CD4-positive, alpha-beta memory T cell (primary cell): Measurements from ENCODE around the gene UBE2V1. TPM values are rescaled to one million over a fixed set of nuclear protein-coding genes. Genes with fewer than 3 reads are reported as not detected.
A peak's percentile ranks its signal among the peaks of the same experiment; 100 is the strongest.

ENCODE experiments used
- CTCF ChIA-PET: fragments of 350-600 bp; sonication (Branson Sonifier 250); formaldehyde crosslinking; loops from one replicate; lab custom pipeline; 2021; ENCODE audit warnings: inconsistent platforms; ENCODE audit not compliant: partially characterized antibody; lab: Charles Lee
- POLR2A ChIA-PET: fragments of 350-600 bp; sonication (Branson Sonifier 250); formaldehyde crosslinking; loops from one replicate; lab custom pipeline; 2021; ENCODE audit not compliant: partially characterized antibody; lab: Charles Lee
- DNase-seq, 5 donors: peaks; one replicate each; pipeline versions ENCODE4 v3.0.0 to v3.0.0-alpha.2; 2020 to 2022; ENCODE audit warnings: mixed read lengths in 1 of 5
- H3K27ac ChIP-seq: one replicate; pipeline ENCODE4 v1.7.0; 2013; ENCODE audit warnings: low read depth, low read length
- H3K27me3 ChIP-seq: 2 replicates; pipeline ENCODE4 v1.7.0; 2013; ENCODE audit warnings: mild to moderate bottlenecking, low read length, moderate library complexity; ENCODE audit not compliant: insufficient read depth
- H3K36me3 ChIP-seq: 2 replicates; pipeline ENCODE4 v1.7.0; 2013; ENCODE audit warnings: mild to moderate bottlenecking, low read length, moderate library complexity; ENCODE audit not compliant: insufficient read depth
- H3K4me1 ChIP-seq: 2 replicates; pipeline ENCODE4 v1.7.0; 2013; ENCODE audit warnings: mild to moderate bottlenecking, low read length, moderate library complexity; ENCODE audit not compliant: insufficient read depth
- H3K4me3 ChIP-seq, 2 donors: one replicate each; pipeline ENCODE4 v1.7.0; 2013; ENCODE audit warnings: low read length in 2 of 2, mild to moderate bottlenecking in 1 of 2
- H3K9me3 ChIP-seq, 2 donors: one replicate each; pipeline ENCODE4 v1.7.0; 2013; ENCODE audit warnings: low read length in 2 of 2, control low read depth in 1 of 2; ENCODE audit not compliant: control insufficient read depth in 1 of 2
- H3K27ac Mint-ChIP-seq, 7 donors: one replicate each; pipeline ENCODE4 v1.8.0; 2020 to 2021; ENCODE audit warnings: mixed read lengths in 7 of 7, mild to moderate bottlenecking in 6 of 7, inconsistent platforms in 3 of 7, moderate library complexity in 3 of 7
- H3K27me3 Mint-ChIP-seq, 2 donors: one replicate each; pipeline ENCODE4 v1.8.0; 2020 to 2021; ENCODE audit warnings: mixed read lengths in 2 of 2
- H3K36me3 Mint-ChIP-seq, 2 donors: one replicate each; pipeline ENCODE4 v1.8.0; 2020 to 2021; ENCODE audit warnings: mixed read lengths in 2 of 2, inconsistent platforms in 1 of 2, mild to moderate bottlenecking in 1 of 2
- H3K4me1 Mint-ChIP-seq, 4 donors: one replicate each; pipeline ENCODE4 v1.8.0; 2020 to 2021; ENCODE audit warnings: mixed read lengths in 4 of 4, mild to moderate bottlenecking in 1 of 4
- H3K4me3 Mint-ChIP-seq, 8 donors: one replicate each; pipeline ENCODE4 v1.8.0; 2020 to 2021; ENCODE audit warnings: mixed read lengths in 8 of 8, mild to moderate bottlenecking in 7 of 8, moderate library complexity in 6 of 8, inconsistent platforms in 3 of 8
- H3K9me3 Mint-ChIP-seq, 8 donors: one replicate each; pipeline ENCODE4 v1.8.0; 2020 to 2021; ENCODE audit warnings: mixed read lengths in 8 of 8, mild to moderate bottlenecking in 5 of 8, inconsistent platforms in 3 of 8, moderate library complexity in 1 of 8
- intact Hi-C: fragments of 100-400 bp; cut with micrococcal nuclease; formaldehyde crosslinking; loops from one replicate; pipeline ENCODE4 v1.15.1; 2023
- polyA plus RNA-seq, 2 donors: library from polyadenylated mRNA; unstranded; fragments of 300-500 nt; fragmentation: Illumina TruSeq; gene quantifications; one replicate each; pipeline ENCODE4 v1.2.3, GENCODE V29; 2021
- total RNA-seq, 2 experiments: library from RNA; stranded (reverse); gene quantifications; one replicate each; pipeline ENCODE4 v1.2.3, GENCODE V29; 2021

Gene UBE2V1
- total and polyA plus RNA-seq, 4 experiments from 2014 or later = 131 to 176 (median 142) TPM

- intact Hi-C loops = no loop called here
- Mint-ChIP-seq H3K4me3 (no peak overlapping the region), H3K27ac (peak overlapping the region in 3 of 7 donors; percentile 27 to 72 (median 33)), H3K4me1 (peaks cover 29 to 42% (median 37%) of the 10 kb centered on the region in 4 donors), H3K36me3 (peaks cover 27 to 52% of the 10 kb centered on the region in 2 donors), H3K27me3 (no peaks in the 10 kb centered on the region), H3K9me3 (no peaks in the 10 kb centered on the region)
- ChIA-PET POLR2A (interaction anchor here (1.4 to 1.6 kb wide), 2 partner anchors 9 to 10 kb away, joined by 4 to 9 read pairs; partner anchors contain the start of gene PEDS1), CTCF (interaction anchor here (0.6 to 2.4 kb wide), 3 partner anchors 20 to 72 kb away, joined by 3 to 5 read pairs (median 4); no protein-coding TSS in a partner anchor)
- no peak overlapping the region for H3K4me3 ChIP-seq
- H3K36me3 ChIP-seq = peaks cover 37% of the 10 kb centered on the region
- no peak overlapping the region for H3K27ac ChIP-seq
- no peak for DNase-seq
- H3K9me3 ChIP-seq = no peaks in the 10 kb centered on the region
- H3K27me3 ChIP-seq = no peaks in the 10 kb centered on the region
- peaks cover 23% of the 10 kb centered on the region for H3K4me1 ChIP-seq
Measured at GRCh38 chr20:50142812-50143211, 29.9 kb upstream of the UBE2V1 start.

DNA sequence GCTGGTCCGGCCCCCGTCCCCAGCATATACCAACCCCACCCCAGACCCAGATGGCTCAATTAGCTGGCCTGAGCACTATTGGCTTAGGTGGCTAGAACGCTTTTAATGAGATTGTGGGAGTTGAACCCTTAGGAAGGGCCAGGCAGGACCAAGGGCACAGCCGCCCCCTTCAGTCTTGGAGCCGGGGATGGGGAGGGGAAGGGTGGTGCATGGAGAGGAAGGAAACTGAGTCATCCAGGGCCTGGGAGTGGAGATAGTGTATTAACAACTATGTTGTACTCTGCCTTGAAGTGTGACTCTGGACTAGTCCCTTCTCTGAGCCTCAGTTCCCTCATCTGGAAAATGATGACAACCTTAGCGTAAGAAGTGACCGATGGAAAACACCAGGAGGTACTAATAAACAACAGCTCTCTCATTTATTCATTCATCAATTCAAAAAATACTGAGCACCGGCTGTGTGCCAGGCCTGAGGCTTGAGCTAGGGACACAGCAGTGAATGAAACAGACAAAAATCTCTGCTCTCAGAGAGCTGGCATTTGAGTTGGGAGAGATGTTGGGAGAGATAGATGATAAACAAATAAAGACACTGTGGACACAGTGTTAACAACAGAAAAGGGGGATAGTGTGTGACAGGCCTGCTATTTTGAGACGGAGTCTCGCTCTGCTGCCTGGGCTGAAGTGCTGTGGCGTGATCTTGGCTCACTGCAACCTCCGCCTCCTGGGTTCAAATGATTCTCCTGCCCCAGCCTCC is 29.0 kb upstream of the UBE2V1 start:
- CTCF ChIA-PET = interaction anchor here (1.2 kb wide), 1 partner anchor 19 kb away, joined by 4 read pairs; no protein-coding TSS in a partner anchor
- Mint-ChIP-seq H3K27me3 (no peaks in the 10 kb centered on the region), H3K27ac (peak overlapping the region in 6 of 7 donors; percentile 18 to 74 (median 59))

DNA sequence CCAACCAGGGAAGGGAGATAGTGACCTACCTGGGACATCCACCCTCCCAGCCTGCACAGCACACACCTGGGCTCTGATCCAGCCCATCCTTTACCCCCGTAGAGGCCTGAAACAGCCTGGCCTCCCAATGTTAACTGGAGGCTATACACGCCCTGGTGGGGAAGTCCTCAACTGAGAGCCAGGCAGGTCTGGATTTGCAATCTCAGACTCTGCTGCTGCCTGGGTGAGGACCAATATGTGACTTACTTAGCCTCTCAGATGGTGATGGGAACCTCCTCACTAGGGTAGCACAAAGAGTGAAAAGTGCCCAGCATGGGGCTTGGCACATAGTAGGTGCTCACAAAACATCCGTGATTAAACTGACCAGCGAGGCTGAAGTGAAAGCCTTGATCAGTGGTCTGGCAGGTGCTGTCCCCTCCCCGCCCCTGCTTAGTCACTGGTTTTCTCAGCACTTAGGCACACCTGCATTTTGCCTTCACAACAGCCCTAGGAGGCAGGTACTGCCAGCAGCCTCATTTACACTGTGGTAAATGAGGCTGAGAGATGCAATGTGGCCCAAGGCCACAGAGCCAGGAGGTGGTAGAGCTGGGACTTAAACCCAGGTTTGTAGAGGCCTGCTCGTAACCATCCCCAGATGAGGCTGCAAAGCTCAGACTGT is 28.2 kb upstream of the UBE2V1 start:
- CTCF ChIA-PET = interaction anchor here (1.5 kb wide), 1 partner anchor 20 kb away, joined by 3 read pairs; no protein-coding TSS in a partner anchor
- no peaks in the 10 kb centered on the region for H3K9me3 Mint-ChIP-seq
- peaks cover 23 to 50% of the 10 kb centered on the region in 2 donors for H3K36me3 Mint-ChIP-seq
- intact Hi-C loops = no loop called here
- H3K9me3 ChIP-seq = no peaks in the 10 kb centered on the region
- no peaks in the 10 kb centered on the region for H3K27me3 Mint-ChIP-seq
- H3K4me3 Mint-ChIP-seq = no peak overlapping the region
- H3K4me1 Mint-ChIP-seq = peaks cover 17 to 32% (median 27%) of the 10 kb centered on the region in 4 donors
- no peak overlapping the region for H3K27ac ChIP-seq
- H3K4me1 ChIP-seq = peaks cover 7% of the 10 kb centered on the region
- H3K4me3 ChIP-seq = no peak overlapping the region
- H3K36me3 ChIP-seq = peaks cover 37% of the 10 kb centered on the region
- POLR2A ChIA-PET = interaction anchor here (0.5 kb wide), 1 partner anchor 50 kb away, joined by 3 read pairs; no protein-coding TSS in a partner anchor
- peak overlapping the region in 3 of 7 donors; percentile 36 to 52 (median 37) for H3K27ac Mint-ChIP-seq
- H3K27me3 ChIP-seq = no peaks in the 10 kb centered on the region
- no peak for DNase-seq

More for the DNA sequence above, 29.0 kb upstream of the UBE2V1 start:
- intact Hi-C loops = no loop called here
- no peaks in the 10 kb centered on the region for H3K27me3 ChIP-seq
- no peak overlapping the region for H3K4me3 Mint-ChIP-seq
- POLR2A ChIA-PET = interaction anchor here (0.5 to 1.6 kb wide), 4 partner anchors 8 to 71 kb away, joined by 3 to 9 read pairs (median 4); partner anchors contain the start of gene PEDS1
- no peak overlapping the region for H3K4me3 ChIP-seq
- no peak overlapping the region for H3K27ac ChIP-seq
- H3K9me3 ChIP-seq = no peaks in the 10 kb centered on the region
- H3K4me1 Mint-ChIP-seq = peaks cover 23 to 41% (median 32%) of the 10 kb centered on the region in 4 donors
- H3K36me3 ChIP-seq = peaks cover 37% of the 10 kb centered on the region
- H3K9me3 Mint-ChIP-seq = no peaks in the 10 kb centered on the region
- H3K4me1 ChIP-seq = peaks cover 15% of the 10 kb centered on the region
- peaks cover 26 to 52% of the 10 kb centered on the region in 2 donors for H3K36me3 Mint-ChIP-seq
- DNase-seq = no peak

GRCh38 chr20:50140339-50140859 is 27.4 kb upstream of the UBE2V1 start:
- Histone ChIP-seq H3K27ac (no peak overlapping the region), H3K4me1 (no peaks in the 10 kb centered on the region), H3K27me3 (no peaks in the 10 kb centered on the region), H3K9me3 (no peaks in the 10 kb centered on the region), H3K4me3 (no peak overlapping the region), H3K36me3 (peaks cover 41% of the 10 kb centered on the region)
- ChIA-PET CTCF (interaction anchor here (1.5 to 1.9 kb wide), 2 partner anchors 20 to 24 kb away, joined by 3 to 4 read pairs; no protein-coding TSS in a partner anchor), POLR2A (interaction anchor here (1.4 kb wide), 1 partner anchor 25 kb away, joined by 4 read pairs; no protein-coding TSS in a partner anchor)
- Mint-ChIP-seq H3K36me3 (peaks cover 23 to 57% of the 10 kb centered on the region in 2 donors), H3K4me1 (peaks cover 15 to 28% (median 24%) of the 10 kb centered on the region in 4 donors), H3K27me3 (no peaks in the 10 kb centered on the region), H3K9me3 (no peaks in the 10 kb centered on the region), H3K27ac (peak overlapping the region in 2 of 7 donors; percentile 39 to 52), H3K4me3 (no peak overlapping the region)
- DNase-seq = no peak
- intact Hi-C loops = no loop called here

DNA sequence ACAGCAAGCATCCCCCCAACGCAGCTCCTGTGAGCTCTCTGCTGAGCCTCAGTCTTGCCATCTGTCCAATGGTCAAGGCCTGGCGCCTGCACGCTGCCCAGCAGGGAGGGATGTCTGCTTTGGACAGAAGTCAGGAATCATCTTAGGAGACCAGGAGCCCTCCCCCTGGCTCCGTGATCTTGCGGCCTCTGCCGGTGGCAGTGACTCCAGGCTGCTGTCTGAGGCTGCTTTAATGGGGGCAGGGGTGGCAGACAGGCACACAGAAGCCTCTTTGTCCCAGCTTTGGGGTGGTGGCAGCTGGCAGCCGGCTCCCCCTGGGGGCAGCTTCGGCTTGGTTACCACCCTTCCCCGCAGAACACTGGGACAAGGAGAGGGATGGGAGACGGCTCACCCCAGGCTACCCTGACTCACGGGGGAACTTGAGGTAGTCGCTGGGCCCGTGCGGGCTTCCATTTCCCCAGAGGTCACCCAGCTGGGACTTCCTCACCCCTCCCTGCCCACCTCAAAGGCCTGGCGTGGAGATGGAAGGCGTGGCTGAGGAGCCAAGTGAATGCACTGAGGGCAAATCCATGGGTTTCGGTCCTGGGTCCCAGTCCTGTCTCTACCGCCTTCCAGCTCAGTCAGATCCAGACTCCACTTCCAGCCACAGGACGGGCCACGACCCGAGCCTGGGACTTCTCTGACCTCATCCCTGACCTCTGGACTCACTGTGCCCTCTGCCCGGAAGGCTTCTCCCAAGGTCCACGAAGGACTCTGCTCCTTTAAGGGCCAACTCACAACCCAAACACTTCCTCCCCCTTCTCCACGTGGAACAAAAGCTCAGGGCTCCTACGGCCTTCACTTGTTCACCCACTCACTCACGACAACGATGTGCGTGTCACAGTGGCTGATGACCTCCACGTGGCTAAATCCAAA is 25.8 kb upstream of the UBE2V1 start:
- intact Hi-C loops = no loop called here
- Mint-ChIP-seq H3K27me3 (no peaks in the 10 kb centered on the region), H3K4me1 (peaks cover 15 to 28% (median 24%) of the 10 kb centered on the region in 4 donors), H3K27ac (peak overlapping the region in 2 of 7 donors; percentile 41 to 52), H3K9me3 (no peaks in the 10 kb centered on the region), H3K4me3 (no peak overlapping the region), H3K36me3 (peaks cover 23 to 57% of the 10 kb centered on the region in 2 donors)
- Histone ChIP-seq H3K4me3 (no peak overlapping the region), H3K4me1 (no peaks in the 10 kb centered on the region), H3K27ac (no peak overlapping the region), H3K27me3 (no peaks in the 10 kb centered on the region), H3K36me3 (peaks cover 45% of the 10 kb centered on the region), H3K9me3 (no peaks in the 10 kb centered on the region)
- DNase-seq = no peak
- POLR2A ChIA-PET = interaction anchor here (1.4 kb wide), 1 partner anchor 23 kb away, joined by 4 read pairs; no protein-coding TSS in a partner anchor
- CTCF ChIA-PET = interaction anchor here (0.7 to 1.9 kb wide), 5 partner anchors 9 to 23 kb away, joined by 3 to 4 read pairs (median 4); no protein-coding TSS in a partner anchor

GRCh38 chr20:50138120-50138478 is 25.1 kb upstream of the UBE2V1 start:
- DNase-seq = no peak
- peaks cover 15 to 26% (median 22%) of the 10 kb centered on the region in 4 donors for H3K4me1 Mint-ChIP-seq
- no peak overlapping the region for H3K4me3 Mint-ChIP-seq
- Histone ChIP-seq H3K27me3 (no peaks in the 10 kb centered on the region), H3K36me3 (peaks cover 45% of the 10 kb centered on the region), H3K4me3 (no peak overlapping the region), H3K4me1 (no peaks in the 10 kb centered on the region), H3K9me3 (no peaks in the 10 kb centered on the region), H3K27ac (no peak overlapping the region)
- H3K9me3 Mint-ChIP-seq = no peaks in the 10 kb centered on the region
- ChIA-PET POLR2A (no interaction called here), CTCF (interaction anchor here (1.0 kb wide), 1 partner anchor 15 kb away, joined by 3 read pairs; no protein-coding TSS in a partner anchor)
- H3K36me3 Mint-ChIP-seq = peaks cover 20 to 54% of the 10 kb centered on the region in 2 donors
- H3K27me3 Mint-ChIP-seq = no peaks in the 10 kb centered on the region
- intact Hi-C loops = no loop called here
- H3K27ac Mint-ChIP-seq = peak overlapping the region in 1 of 7 donors; percentile 57
